ENCODE data around the gene PRKAG1. TPM values are rescaled to one million over a fixed set of nuclear protein-coding genes. Genes with fewer than 3 reads are reported as not detected.
A peak's percentile ranks its signal among the peaks of the same experiment; 100 is the strongest.

The PRKAG1 gene
- total and polyA plus RNA-seq, 2 donors (not counting 1 experiment from before 2014, with no cell fraction given) = 28.5 to 60.0 TPM

DNA sequence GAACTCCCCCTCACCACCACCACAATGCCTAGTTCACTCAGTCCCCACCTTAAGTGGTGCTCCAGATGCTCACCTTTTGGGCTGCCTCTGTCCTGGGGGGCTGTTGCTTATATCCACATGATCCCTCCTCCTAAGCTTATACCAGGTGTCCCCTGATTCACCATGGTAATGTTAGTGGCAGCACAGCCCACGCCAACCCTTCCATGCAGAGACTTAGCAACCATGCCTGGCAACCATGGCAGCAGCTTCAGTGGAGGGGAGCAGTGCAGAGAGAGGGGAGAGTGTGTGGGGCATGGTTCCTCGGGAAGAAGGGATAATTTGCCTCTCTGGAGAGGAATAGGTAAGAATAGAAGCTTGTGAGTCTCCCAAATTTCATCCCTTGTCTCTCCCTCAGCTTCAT is 18.2 kb downstream of the PRKAG1 start:
- peaks cover 0 to 38% of the 10 kb centered on the region in 2 experiments for H3K36me3 ChIP-seq (replicated peaks in 1 of 2; ENCODE audit: control extremely low read depth in 1 of 2, control insufficient read depth in 1 of 2, extremely low read depth in 1 of 2, insufficient read depth in 2 of 2, low read length in 1 of 2)
- Mint-ChIP-seq H3K4me1 (peaks cover 39% of the 10 kb centered on the region), H3K4me3 (peak overlapping the region; percentile 89), H3K27me3 (peaks cover 21% of the 10 kb centered on the region), H3K27ac (no peak overlapping the region), H3K9me3 (ENCODE audit: insufficient read depth) (no peaks in the 10 kb centered on the region)
- ATAC-seq (ENCODE audit: low read depth) (no peak), DNase-seq (no peak)
- POLR2A ChIA-PET = interaction anchor here (0.6 to 1.9 kb wide), 3 partner anchors 16 to 110 kb away, joined by 3 to 6 read pairs (median 4); no protein-coding TSS in a partner anchor
- peaks cover 0 to 4% (median 0%) of the 10 kb centered on the region in 3 donors for H3K9me3 ChIP-seq (ENCODE audit: control extremely low read depth in 1 of 3, control insufficient read depth in 2 of 3, insufficient read depth in 1 of 3, low read length in 2 of 3)
- H3K27ac ChIP-seq (ENCODE audit: low read length in 2 of 2) = no peak overlapping the region
- no peak overlapping the region for H3K4me3 ChIP-seq (ENCODE audit: control extremely low read depth in 1 of 5, extremely low read depth in 1 of 5, insufficient read depth in 1 of 5, low read depth in 2 of 5, low read length in 4 of 5)
- TF ChIP-seq, protein P1, sequence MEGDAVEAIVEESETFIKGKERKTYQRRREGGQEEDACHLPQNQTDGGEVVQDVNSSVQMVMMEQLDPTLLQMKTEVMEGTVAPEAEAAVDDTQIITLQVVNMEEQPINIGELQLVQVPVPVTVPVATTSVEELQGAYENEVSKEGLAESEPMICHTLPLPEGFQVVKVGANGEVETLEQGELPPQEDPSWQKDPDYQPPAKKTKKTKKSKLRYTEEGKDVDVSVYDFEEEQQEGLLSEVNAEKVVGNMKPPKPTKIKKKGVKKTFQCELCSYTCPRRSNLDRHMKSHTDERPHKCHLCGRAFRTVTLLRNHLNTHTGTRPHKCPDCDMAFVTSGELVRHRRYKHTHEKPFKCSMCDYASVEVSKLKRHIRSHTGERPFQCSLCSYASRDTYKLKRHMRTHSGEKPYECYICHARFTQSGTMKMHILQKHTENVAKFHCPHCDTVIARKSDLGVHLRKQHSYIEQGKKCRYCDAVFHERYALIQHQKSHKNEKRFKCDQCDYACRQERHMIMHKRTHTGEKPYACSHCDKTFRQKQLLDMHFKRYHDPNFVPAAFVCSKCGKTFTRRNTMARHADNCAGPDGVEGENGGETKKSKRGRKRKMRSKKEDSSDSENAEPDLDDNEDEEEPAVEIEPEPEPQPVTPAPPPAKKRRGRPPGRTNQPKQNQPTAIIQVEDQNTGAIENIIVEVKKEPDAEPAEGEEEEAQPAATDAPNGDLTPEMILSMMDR (IDR thresholded peaks at IDR 0.05) = no peak
- TF ChIP-seq EZH2 (IDR thresholded peaks at IDR 0.05; ENCODE audit: borderline replicate concordance, insufficient read depth, low read depth, low read length, poor library complexity, severe bottlenecking) = no peak
- H2AFZ ChIP-seq (ENCODE audit: insufficient read depth, low read depth, low read length, poor library complexity, severe bottlenecking) = no peak overlapping the region
- peaks cover 14% of the 10 kb centered on the region for H4K20me1 ChIP-seq (ENCODE audit: control insufficient read depth, insufficient read depth, low read length, poor library complexity, severe bottlenecking)
- H3K79me2 ChIP-seq (ENCODE audit: control insufficient read depth, insufficient read depth, low read length) = no peaks in the 10 kb centered on the region
- intact Hi-C loops (cut with micrococcal nuclease) = no loop called here
- H3K4me2 ChIP-seq (replicated peaks; ENCODE audit: low read depth, low read length, poor library complexity, severe bottlenecking) = no peak overlapping the region
- WGBS (ENCODE audit: insufficient coverage) = no CpG with 5 or more reads among the region's 2 CpGs
- H3K9ac ChIP-seq (ENCODE audit: low read length) = no peak overlapping the region
- peaks cover 0 to 52% (median 14%) of the 10 kb centered on the region in 4 experiments for H3K27me3 ChIP-seq (replicated peaks in 1 of 4; ENCODE audit: control extremely low read depth in 1 of 4, control insufficient read depth in 3 of 4, insufficient read depth in 4 of 4, low read length in 3 of 4)
- CTCF ChIA-PET = interaction anchor here (1.1 to 6.7 kb wide), 3 partner anchors 15 to 235 kb away, joined by 3 to 61 read pairs (median 3); partner anchors contain the start of gene PRKAG1
- peaks cover 33 to 40% of the 10 kb centered on the region in 2 donors for H3K4me1 ChIP-seq (ENCODE audit: control insufficient read depth in 2 of 2, insufficient read depth in 2 of 2, low read length in 2 of 2)

Data from B cell (primary cell).